Endothelial cell (in vitro differentiated cells): Measurements from ENCODE around the gene PFN2. TPM values are rescaled to one million over a fixed set of nuclear protein-coding genes. Genes with fewer than 3 reads are reported as not detected.

Source experiments
- DNase-seq: peaks from one replicate; pipeline ENCODE4 v3.0.0; 2021; ENCODE audit warnings: low spot score
- H3K27ac Mint-ChIP-seq: one replicate; pipeline ENCODE4 v1.8.0; 2021; ENCODE audit warnings: mixed read lengths, inconsistent platforms; ENCODE audit not compliant: unreplicated experiment
- H3K27me3 Mint-ChIP-seq: one replicate; pipeline ENCODE4 v1.8.0; 2021; ENCODE audit warnings: mild to moderate bottlenecking, moderate library complexity, mixed read lengths, inconsistent platforms; ENCODE audit not compliant: unreplicated experiment
- H3K36me3 Mint-ChIP-seq: one replicate; pipeline ENCODE4 v1.8.0; 2021; ENCODE audit warnings: mild to moderate bottlenecking, low read depth, mixed read lengths, inconsistent platforms; ENCODE audit not compliant: unreplicated experiment
- H3K4me1 Mint-ChIP-seq: one replicate; pipeline ENCODE4 v1.8.0; 2021; ENCODE audit warnings: mild to moderate bottlenecking, mixed read lengths, inconsistent platforms; ENCODE audit not compliant: unreplicated experiment
- H3K4me3 Mint-ChIP-seq: one replicate; pipeline ENCODE4 v1.8.0; 2021; ENCODE audit warnings: mild to moderate bottlenecking, mixed read lengths, inconsistent platforms; ENCODE audit not compliant: unreplicated experiment
- H3K9me3 Mint-ChIP-seq: one replicate; pipeline ENCODE4 v1.8.0; 2021; ENCODE audit warnings: mixed read lengths, inconsistent platforms; ENCODE audit not compliant: unreplicated experiment
- CTCF ChIP-seq: fragments of 200-600 bp; sonication (generic); IDR thresholded peaks from one replicate; pipeline ENCODE4 v1.5.0; 2021; ENCODE audit warnings: antibody characterized with exemption; ENCODE audit not compliant: unreplicated experiment
- total RNA-seq: library from RNA; stranded (reverse); fragmentation: NEBNext Ultra II Directional; extraction: Animal tissue kit (Norgen Biotek cat#: 25700); gene quantifications from one replicate; pipeline ENCODE4 v1.2.1, GENCODE V29; 2021; ENCODE audit not compliant: unreplicated experiment

PFN2 gene
- total RNA-seq, 1 donor from 2014 or later = 102 TPM

- DNase-seq = no peak
- Mint-ChIP-seq H3K27me3 (no peaks in the 10 kb centered on the region), H3K27ac (no peak overlapping the region), H3K4me3 (no peak overlapping the region), H3K36me3 (no peaks in the 10 kb centered on the region), H3K4me1 (peaks cover 8% of the 10 kb centered on the region), H3K9me3 (no peaks in the 10 kb centered on the region)
- TF ChIP-seq CTCF = no peak
Observed at GRCh38 chr3:150005243-150006112, 34.8 kb upstream of the PFN2 start.

DNA sequence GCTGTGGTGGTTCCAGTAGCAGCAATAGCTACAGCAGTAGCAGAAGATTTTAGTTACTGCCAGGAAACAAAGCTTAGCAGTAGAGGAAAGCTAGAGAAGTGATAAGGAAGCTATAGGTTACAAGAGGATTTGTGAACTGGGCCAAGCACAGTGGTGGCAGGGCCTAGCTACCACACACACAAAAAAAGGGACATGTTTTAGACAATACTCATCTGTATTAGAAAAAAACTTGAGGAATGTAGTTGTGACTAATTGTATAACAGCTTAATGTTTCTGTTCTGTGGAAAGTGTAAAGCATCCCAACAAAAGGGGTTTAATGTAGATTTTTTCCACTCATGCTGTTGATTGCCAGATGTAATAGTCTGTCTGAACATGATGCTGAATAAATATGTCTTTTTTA lies 29.9 kb upstream of the PFN2 start:
- H3K9me3 Mint-ChIP-seq = no peaks in the 10 kb centered on the region
- peaks cover 2% of the 10 kb centered on the region for H3K4me1 Mint-ChIP-seq
- TF ChIP-seq CTCF = no peak
- no peak for DNase-seq
- H3K27me3 Mint-ChIP-seq = no peaks in the 10 kb centered on the region
- no peaks in the 10 kb centered on the region for H3K36me3 Mint-ChIP-seq
- no peak overlapping the region for H3K27ac Mint-ChIP-seq
- no peak overlapping the region for H3K4me3 Mint-ChIP-seq

DNA sequence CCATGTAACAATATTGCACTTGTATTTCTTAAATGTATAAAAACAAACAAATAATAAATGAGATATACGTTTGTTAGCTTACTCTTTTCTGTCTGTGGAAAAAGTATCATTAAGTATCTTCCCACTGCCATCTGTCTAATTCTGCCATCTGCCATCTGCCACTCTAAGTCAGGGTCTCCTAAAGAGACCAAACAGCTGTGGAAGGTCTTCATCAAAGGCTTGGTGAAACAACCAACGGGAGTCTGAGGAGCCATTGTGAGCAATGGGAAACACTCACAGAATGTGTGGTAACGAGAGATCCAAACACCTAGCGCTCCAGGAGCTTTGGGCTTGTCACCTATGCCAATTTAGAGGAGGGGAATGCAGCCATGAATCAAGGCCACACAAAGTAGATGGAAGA lies 28.7 kb upstream of the PFN2 start:
- H3K36me3 Mint-ChIP-seq = no peaks in the 10 kb centered on the region
- no peaks in the 10 kb centered on the region for H3K9me3 Mint-ChIP-seq
- no peak overlapping the region for H3K4me3 Mint-ChIP-seq
- TF ChIP-seq CTCF = no peak
- H3K4me1 Mint-ChIP-seq = no peaks in the 10 kb centered on the region
- no peaks in the 10 kb centered on the region for H3K27me3 Mint-ChIP-seq
- no peak for DNase-seq
- no peak overlapping the region for H3K27ac Mint-ChIP-seq

- TF ChIP-seq CTCF = no peak
- no peaks in the 10 kb centered on the region for H3K9me3 Mint-ChIP-seq
- H3K27ac Mint-ChIP-seq = no peak overlapping the region
- no peak for DNase-seq
- H3K4me3 Mint-ChIP-seq = no peak overlapping the region
- no peaks in the 10 kb centered on the region for H3K4me1 Mint-ChIP-seq
- H3K36me3 Mint-ChIP-seq = no peaks in the 10 kb centered on the region
- H3K27me3 Mint-ChIP-seq = no peaks in the 10 kb centered on the region
Observed at GRCh38 chr3:149998946-149999345, 28.3 kb upstream of the PFN2 start.

DNA sequence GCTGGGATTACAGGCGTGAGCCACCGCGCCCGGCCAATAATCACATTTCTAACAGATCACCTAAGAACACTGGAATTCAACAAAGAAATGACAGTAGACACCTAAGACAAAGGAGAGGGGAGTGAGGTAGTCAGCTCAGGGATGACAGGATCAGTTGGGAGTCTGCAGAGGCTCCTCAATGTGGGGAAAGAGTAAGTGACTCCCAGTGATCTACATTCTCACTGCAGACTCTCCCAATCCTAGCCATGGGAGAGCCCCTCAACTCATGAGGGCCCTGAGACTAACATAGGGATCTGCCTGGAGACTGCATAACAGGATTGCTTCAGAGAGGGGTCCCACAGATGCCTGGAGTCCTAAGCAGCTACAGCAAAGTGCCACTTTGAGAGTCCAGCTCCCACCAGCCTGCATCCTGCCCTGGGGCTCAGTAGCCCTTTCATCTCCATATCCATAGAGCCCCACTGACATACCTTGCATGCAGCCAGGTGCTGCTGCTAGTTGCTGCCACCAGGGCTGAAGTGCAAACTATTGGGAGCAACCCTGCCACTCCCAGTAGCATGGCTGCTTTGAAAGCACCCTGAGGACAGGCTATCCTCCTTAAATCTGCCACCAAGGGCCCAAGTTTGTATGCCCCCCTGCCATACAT lies 21.8 kb upstream of the PFN2 start:
- no peak for DNase-seq
- no peak overlapping the region for H3K27ac Mint-ChIP-seq

More for the DNA sequence above, 21.8 kb upstream of the PFN2 start:
- TF ChIP-seq CTCF = no peak
- H3K27me3 Mint-ChIP-seq = no peaks in the 10 kb centered on the region
- H3K36me3 Mint-ChIP-seq = no peaks in the 10 kb centered on the region
- no peaks in the 10 kb centered on the region for H3K9me3 Mint-ChIP-seq
- H3K4me3 Mint-ChIP-seq = no peak overlapping the region
- H3K4me1 Mint-ChIP-seq = no peaks in the 10 kb centered on the region
